HG02852 (cell line): ENCODE results near the gene NLRX1.
"Not testable (repeated sequence)": the region's sequence is repeated elsewhere in the genome, so short reads cannot be mapped to it uniquely, and the experiment has no call there.

ENCODE experiments used
- ATAC-seq: cut with Tn5 transposase; IDR thresholded peaks from one replicate; pipeline ENCODE4 v1.9.1; 2021; ENCODE audit warnings: mild to moderate bottlenecking, moderate library complexity; ENCODE audit not compliant: unreplicated experiment

NLRX1 gene

DNA sequence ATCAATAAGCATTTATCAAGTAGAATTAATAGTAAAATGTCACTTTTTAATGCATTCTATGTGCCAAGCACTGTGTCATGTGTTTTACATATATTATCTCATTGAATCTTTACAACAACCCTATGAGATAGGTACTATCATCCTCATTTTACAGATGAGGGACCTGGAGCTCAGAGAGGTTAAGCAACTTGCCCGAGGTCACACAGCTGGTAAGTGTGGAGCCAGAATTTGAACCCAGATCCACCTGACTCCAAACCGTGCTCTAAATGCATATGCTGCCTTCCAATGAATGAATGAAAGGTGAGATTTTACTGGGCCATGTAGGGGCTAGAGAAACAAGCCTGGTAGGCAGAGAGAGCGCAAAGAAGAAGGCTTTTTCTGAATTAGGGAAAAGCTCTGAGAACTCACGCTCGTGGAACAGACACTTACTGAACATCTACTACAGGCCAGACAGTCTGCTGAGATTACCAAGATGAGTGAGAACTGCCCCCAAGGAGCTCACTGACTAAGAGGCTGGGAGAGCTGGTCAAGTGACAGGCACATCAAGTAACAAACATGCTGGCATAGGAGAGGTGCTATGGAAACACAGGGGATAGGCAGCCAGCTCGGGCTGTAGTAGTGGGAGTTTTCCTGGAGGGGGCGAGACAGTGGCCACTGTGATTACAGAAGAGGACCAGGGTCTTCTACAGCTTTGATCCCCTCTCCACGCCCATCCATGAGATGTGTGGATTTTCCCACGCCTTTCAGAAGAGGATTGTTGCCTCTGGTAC is 15.3 kb upstream of the NLRX1 start:
- no peak for ATAC-seq

DNA sequence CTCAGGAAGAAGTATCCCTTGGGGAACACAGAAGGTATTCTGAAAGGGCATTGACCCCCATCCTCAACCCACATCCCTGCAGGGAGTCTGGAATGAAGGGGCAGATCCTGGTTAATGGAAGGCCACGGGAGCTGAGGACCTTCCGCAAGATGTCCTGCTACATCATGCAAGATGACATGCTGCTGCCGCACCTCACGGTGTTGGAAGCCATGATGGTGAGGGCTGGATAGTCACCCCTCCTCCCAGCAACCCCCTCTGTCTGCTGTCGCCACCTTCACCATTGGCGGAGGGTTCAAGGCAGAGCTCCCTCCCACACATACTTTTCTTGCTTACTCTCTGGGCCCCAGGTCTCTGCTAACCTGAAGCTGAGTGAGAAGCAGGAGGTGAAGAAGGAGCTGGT is 14.3 kb upstream of the NLRX1 start:
- no peak for ATAC-seq

GRCh38 chr11:119155733-119156492 is 12.6 kb upstream of the NLRX1 start:
- no peak for ATAC-seq

DNA sequence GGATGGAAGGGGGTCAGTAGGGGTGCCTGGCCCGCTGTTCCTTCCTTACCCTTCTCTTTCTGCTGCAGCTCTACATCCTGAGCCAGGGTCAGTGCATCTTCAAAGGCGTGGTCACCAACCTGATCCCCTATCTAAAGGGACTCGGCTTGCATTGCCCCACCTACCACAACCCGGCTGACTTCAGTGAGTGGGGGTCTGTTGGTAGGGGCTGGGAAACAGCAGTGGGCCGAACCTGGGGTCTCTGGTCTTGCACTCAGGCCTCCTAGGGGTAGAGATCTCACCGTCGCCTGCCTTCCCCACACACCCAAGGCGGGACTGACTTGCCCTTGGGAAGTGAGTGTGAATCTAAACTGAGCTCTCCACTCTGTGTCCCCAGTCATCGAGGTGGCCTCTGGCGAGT is 12.0 kb upstream of the NLRX1 start:
- ATAC-seq: no peak

- no peak for ATAC-seq
Observed at GRCh38 chr11:119157063-119157462, 11.5 kb upstream of the NLRX1 start.

- ATAC-seq: no peak
Observed at GRCh38 chr11:119158467-119158866, 10.1 kb upstream of the NLRX1 start.

DNA sequence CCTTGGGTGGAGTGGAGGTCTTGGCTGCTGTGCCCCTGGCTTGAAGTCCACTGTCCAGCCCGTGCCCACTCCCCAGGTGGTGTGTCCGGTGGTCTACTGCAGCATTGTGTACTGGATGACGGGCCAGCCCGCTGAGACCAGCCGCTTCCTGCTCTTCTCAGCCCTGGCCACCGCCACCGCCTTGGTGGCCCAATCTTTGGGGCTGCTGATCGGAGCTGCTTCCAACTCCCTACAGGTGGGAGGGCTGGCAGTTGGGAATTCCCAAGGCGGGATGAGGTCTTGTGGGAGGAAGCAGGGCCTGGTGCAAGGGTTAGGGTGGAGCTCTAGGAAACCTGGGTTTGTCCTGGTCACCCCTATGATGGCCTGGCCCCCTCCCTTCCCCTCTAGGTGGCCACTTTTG is 8.4 kb upstream of the NLRX1 start:
- no peak for ATAC-seq

- ATAC-seq: no peak
Observed at GRCh38 chr11:119161871-119162270, 6.7 kb upstream of the NLRX1 start.

GRCh38 chr11:119166368-119167076 is 2.0 kb upstream of the NLRX1 start:
- no peak for ATAC-seq

- not testable (repeated sequence) for ATAC-seq
Observed at GRCh38 chr11:119167077-119167458, 1.5 kb upstream of the NLRX1 start.

- ATAC-seq: no peak
Observed at GRCh38 chr11:119167933-119168332, 592 bp upstream of the NLRX1 start.

- peak; percentile 27 for ATAC-seq
Observed at GRCh38 chr11:119169282-119169719, 776 bp downstream of the NLRX1 start.

DNA sequence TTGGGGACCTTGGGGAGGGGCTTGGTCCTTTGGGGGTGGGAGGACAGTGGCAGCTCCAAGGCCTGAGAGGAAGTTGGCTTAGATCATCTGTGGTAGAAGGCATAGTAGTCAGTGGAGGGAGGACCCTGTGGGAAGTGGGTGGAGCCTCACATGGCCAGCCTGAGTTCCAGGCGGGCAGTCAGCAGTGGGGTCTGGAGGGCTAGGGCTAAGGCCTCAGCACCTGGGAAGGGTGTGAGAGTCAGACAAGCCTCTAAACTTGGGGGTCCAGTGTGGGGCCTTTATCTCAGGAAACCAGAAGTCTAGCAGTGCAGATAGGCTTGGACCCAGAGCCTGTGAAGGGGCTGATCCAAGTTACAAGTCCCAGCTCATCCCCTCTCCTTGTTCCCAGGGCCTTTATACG is 4.0 kb downstream of the NLRX1 start:
- ATAC-seq: no peak

DNA sequence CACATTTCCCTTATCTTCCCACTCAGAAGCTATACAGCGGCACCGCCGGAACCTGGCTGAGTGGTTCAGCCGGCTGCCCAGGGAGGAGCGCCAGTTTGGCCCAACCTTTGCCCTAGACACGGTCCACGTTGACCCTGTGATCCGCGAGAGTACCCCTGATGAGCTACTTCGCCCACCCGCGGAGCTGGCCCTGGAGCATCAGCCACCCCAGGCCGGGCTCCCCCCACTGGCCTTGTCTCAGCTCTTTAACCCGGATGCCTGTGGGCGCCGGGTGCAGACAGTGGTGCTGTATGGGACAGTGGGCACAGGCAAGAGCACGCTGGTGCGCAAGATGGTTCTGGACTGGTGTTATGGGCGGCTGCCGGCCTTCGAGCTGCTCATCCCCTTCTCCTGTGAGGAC is 4.9 kb downstream of the NLRX1 start:
- ATAC-seq: no peak

DNA sequence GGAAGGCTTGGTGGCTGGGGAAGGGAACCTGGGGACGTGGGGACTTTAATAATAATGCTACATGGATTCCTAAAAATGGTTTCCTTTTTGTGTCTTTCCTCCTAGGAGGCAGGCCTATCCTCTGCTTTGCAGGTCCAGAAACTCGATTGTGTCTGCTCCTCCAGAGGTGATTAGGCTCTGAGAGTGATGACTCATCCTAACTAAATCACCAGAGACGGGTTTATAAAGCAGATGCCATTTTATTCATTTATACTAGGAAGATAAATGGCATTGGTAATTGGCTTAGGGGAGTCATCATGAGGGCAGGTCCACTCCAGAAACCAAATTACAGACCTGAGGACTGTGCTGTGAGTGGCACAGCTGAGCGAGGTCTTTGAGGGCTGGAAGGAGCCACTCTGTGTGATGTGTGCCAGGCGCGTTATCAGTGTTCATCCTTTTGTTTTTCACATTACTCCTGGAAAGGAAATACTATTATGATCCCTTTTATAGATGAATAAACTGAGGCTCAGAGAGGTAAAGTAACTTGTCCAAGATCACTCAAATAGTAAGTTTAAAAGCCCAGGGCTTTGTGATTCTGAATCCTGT is 7.1 kb downstream of the NLRX1 start:
- no peak for ATAC-seq

DNA sequence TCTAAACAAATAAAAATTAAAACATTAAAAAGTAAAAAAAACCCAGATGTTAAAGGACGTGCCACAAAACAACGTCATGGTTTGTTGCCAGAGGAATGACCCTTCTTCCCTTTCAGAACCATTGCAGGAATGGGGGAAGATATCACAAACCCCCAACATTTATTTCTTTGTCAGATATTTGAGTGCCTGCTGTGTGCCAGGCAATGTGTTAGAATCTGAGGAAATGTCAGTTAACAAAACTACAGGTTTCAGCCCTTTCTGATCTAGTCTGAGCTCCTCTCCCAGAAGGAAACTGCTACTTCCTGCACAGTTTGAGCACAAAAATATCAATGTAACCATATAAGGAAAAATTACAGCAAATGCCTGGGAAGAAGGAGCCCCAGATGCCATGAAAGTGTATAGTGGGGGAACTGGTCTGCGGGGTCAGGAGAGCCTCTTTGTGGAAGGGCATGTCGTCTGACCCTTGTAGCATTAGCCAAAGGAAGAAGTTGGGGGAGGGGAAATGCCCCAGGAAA is 9.7 kb downstream of the NLRX1 start:
- ATAC-seq: no peak

GRCh38 chr11:119179342-119179741 is 10.8 kb downstream of the NLRX1 start:
- no peak for ATAC-seq

GRCh38 chr11:119179983-119180382 is 11.5 kb downstream of the NLRX1 start:
- no peak for ATAC-seq

- no peak for ATAC-seq
Observed at GRCh38 chr11:119180729-119181676, 12.5 kb downstream of the NLRX1 start.
